ENCODE measurements around the gene TTLL8. TPM values are rescaled to one million over a fixed set of nuclear protein-coding genes. Genes with fewer than 3 reads are reported as not detected.
"Not testable (repeated sequence)": the region's sequence is repeated elsewhere in the genome, so short reads cannot be mapped to it uniquely, and the experiment has no call there.

Gene TTLL8
- total and polyA plus RNA-seq, 7 donors: not detected

DNA sequence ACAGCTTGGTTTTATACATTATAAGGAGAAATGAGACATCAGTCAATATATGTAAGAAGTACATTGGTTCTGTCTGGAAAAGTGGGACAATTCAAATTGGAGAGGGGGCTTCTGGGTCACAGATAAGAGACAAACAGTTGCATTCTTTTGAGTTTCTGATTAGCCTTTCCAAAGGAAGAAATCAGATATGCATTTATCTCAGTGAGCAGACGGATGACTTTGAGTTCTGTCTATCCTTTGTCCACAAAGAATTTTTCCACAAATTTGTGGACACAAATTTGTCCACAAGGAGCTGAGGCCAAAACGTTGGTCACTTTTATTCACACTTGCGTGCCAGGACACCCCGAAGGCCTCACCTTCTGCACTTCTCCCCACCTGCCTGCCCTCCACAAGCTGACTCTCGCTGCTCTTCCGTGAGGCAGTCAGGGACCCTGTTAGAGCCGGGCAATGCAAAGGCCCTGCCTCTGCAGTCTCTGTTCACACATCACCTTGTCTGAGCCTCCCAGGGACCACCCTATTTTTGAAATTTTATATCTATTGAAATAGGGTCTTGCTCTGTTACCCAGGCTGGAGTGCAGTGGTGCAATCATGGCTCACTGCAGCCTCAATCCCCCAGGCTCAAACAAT, 66.1 kb downstream of the TTLL8 start:
- Histone ChIP-seq H3K4me3 (no peak overlapping the region), H3K9me3 (no peaks in the 10 kb centered on the region), H3K4me1 (peaks cover 5% of the 10 kb centered on the region), H3K36me3 (ENCODE audit: insufficient read depth in 1 of 2, low read depth in 1 of 2) (no peaks in the 10 kb centered on the region), H3K27ac (no peak overlapping the region), H3K27me3 (ENCODE audit: insufficient read depth in 3 of 3, low read length in 2 of 3) (no peaks in the 10 kb centered on the region)
- ATAC-seq (no peak), DNase-seq (no peak)
- intact Hi-C loops (cut with DNase I): loop anchor here in 1 of 2 donors (10.0 kb wide), 1 partner anchor 227 kb away; no protein-coding TSS in a partner anchor
- 82 to 88% (median 86%) methylated on average over 7 of the region's 7 CpGs for WGBS, 3 donors
- no peak for TF ChIP-seq CTCF (IDR thresholded peaks at IDR 0.05)

- Histone ChIP-seq H3K4me3 (no peak overlapping the region), H3K27me3 (ENCODE audit: insufficient read depth in 3 of 3, low read length in 2 of 3) (no peaks in the 10 kb centered on the region), H3K36me3 (ENCODE audit: insufficient read depth in 1 of 2, low read depth in 1 of 2) (no peaks in the 10 kb centered on the region), H3K27ac (no peak overlapping the region), H3K4me1 (peaks cover 5% of the 10 kb centered on the region), H3K9me3 (no peaks in the 10 kb centered on the region)
- WGBS, 3 donors: 86 to 94% (median 87%) methylated on average over 6 of the region's 6 CpGs
- intact Hi-C loops (cut with DNase I): loop anchor here in 1 of 2 donors (10.0 kb wide), 1 partner anchor 226 kb away; no protein-coding TSS in a partner anchor
- ATAC-seq: no peak
- no peak for TF ChIP-seq CTCF (IDR thresholded peaks at IDR 0.05)
- DNase-seq: no peak
Observed at GRCh38 chr22:49991167-49991566, 66.9 kb downstream of the TTLL8 start.

DNA sequence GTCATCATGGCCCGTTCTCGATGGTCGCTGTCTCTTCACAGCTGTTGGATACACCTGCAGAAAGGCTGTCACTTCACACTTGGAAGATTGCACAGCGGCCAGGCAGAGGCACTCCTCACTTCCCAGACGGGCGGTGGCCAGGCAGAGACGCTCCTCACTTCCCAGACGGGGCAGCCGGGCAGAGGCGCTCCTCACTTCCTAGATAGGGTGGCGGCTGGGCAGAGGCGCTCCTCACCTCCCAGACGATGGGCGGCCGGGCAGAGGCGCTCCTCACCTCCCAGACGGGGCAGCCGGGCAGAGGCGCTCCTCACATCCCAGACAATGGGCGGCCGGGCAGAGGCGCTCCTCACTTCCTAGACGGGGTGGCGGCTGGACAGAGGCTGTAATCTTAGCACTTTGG, 68.3 kb downstream of the TTLL8 start:
- DNase-seq: not testable (repeated sequence)
- intact Hi-C loops (cut with DNase I): loop anchor here in 1 of 2 donors (10.0 kb wide), 1 partner anchor 225 kb away; no protein-coding TSS in a partner anchor
- WGBS, 3 donors: 91 to 93% (median 93%) methylated on average over 24 of the region's 24 CpGs

GRCh38 chr22:49986325-49986724, 71.8 kb downstream of the TTLL8 start:
- no peaks in the 10 kb centered on the region for H3K4me1 ChIP-seq
- no peak for TF ChIP-seq CTCF (IDR thresholded peaks at IDR 0.05)
- DNase-seq (no peak), ATAC-seq (no peak)
- WGBS, 3 donors: 95 to 98% (median 96%) methylated on average over 2 of the region's 2 CpGs
- intact Hi-C loops (cut with DNase I): no loop called here
- no peaks in the 10 kb centered on the region for H3K36me3 ChIP-seq (ENCODE audit: insufficient read depth in 1 of 2, low read depth in 1 of 2)
- peaks cover 0 to 28% (median 2%) of the 10 kb centered on the region in 3 donors for H3K27me3 ChIP-seq (ENCODE audit: insufficient read depth in 3 of 3, low read length in 2 of 3)
- no peaks in the 10 kb centered on the region for H3K9me3 ChIP-seq
- H3K4me3 ChIP-seq: no peak overlapping the region
- no peak overlapping the region for H3K27ac ChIP-seq

More for the DNA sequence above, 68.3 kb downstream of the TTLL8 start:
- H3K27me3 ChIP-seq (ENCODE audit: insufficient read depth in 3 of 3, low read length in 2 of 3); H3K4me3 ChIP-seq; H3K36me3 ChIP-seq (ENCODE audit: insufficient read depth in 1 of 2, low read depth in 1 of 2); ATAC-seq; H3K4me1 ChIP-seq; H3K27ac ChIP-seq; H3K9me3 ChIP-seq: not testable (repeated sequence)

GRCh38 chr22:49983148-49984042, 74.7 kb downstream of the TTLL8 start:
- intact Hi-C loops (cut with DNase I): no loop called here
- H3K36me3 ChIP-seq (ENCODE audit: insufficient read depth in 1 of 2, low read depth in 1 of 2): no peaks in the 10 kb centered on the region
- ATAC-seq (peak; percentile 37 to 83 (median 67)), DNase-seq (peak; percentile 23 to 61)
- no peaks in the 10 kb centered on the region for H3K9me3 ChIP-seq
- TF ChIP-seq CTCF (IDR thresholded peaks at IDR 0.05): peak; percentile 37
- H3K4me3 ChIP-seq: peak overlapping the region; percentile 62
- H3K27me3 ChIP-seq (ENCODE audit: insufficient read depth in 3 of 3, low read length in 2 of 3): peaks cover 0 to 28% (median 2%) of the 10 kb centered on the region in 3 donors
- no peak overlapping the region for H3K27ac ChIP-seq
- H3K4me1 ChIP-seq: no peaks in the 10 kb centered on the region
- 9 to 21% (median 16%) methylated on average over 22 to 90 of the region's 90 CpGs for WGBS, 3 donors

DNA sequence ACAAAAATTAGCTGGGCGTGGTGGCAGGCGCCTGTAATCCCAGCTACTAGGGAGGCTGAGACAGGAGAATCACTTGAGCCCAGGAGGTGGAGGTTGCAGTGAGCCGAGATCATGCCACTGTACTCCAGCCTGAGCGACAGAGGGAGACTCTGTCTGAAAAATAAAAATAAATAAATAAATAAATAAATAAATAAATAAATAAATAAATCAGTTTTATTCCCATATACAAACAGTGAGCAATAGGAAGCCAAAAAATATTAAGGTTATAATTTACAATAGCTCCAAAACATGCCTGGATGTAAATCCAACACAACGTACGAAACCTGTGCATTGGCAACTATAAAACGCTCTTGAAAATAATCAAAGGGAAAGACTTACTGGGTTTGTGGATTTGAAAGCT, 76.3 kb downstream of the TTLL8 start:
- intact Hi-C loops (cut with DNase I); H3K4me3 ChIP-seq; H3K27ac ChIP-seq; H3K9me3 ChIP-seq; ATAC-seq; H3K4me1 ChIP-seq; H3K36me3 ChIP-seq (ENCODE audit: insufficient read depth in 1 of 2, low read depth in 1 of 2); DNase-seq: not testable (repeated sequence)
- WGBS, 3 donors: 93 to 96% (median 96%) methylated on average over 7 of the region's 7 CpGs
- H3K27me3 ChIP-seq (ENCODE audit: insufficient read depth in 3 of 3, low read length in 2 of 3): peaks cover 0 to 28% (median 2%) of the 10 kb centered on the region in 3 donors

Data from psoas muscle (tissue), 8 donors.